PC-3 (cell line): ENCODE data around the gene APOA4.

Source experiments
- CTCF ChIP-seq: fragments of 300-600 bp; sonication (generic); conservative IDR thresholded peaks from 2 replicates; pipeline ENCODE4 v1.5.1; 2017; ENCODE audit warnings: antibody characterized with exemption, low read depth, mild to moderate bottlenecking, low read length
- EZH2 ChIP-seq: fragments of 300-600 bp; sonication (generic); IDR thresholded peaks from one replicate; pipeline ENCODE4 v1.6.1; 2017; ENCODE audit warnings: antibody characterized with exemption, mild to moderate bottlenecking, low read length; ENCODE audit not compliant: unreplicated experiment

GRCh38 chr11:116833816-116834534 lies 10.9 kb upstream of the APOA4 start:
- TF ChIP-seq CTCF (no peak), EZH2 (no peak)
